ENCODE data around the gene ZFAND2B. TPM values are rescaled to one million over a fixed set of nuclear protein-coding genes. Genes with fewer than 3 reads are reported as not detected.

ZFAND2B gene
- total RNA-seq, 1 experiment from 2014 or later: 24.1 TPM

Other genes starting within 250 kb of the ZFAND2B start
- 2.3 to 4.7 TPM (median 3.8 TPM) in 5 replicates for gene CDK5R2, start 247.1 kb upstream of the ZFAND2B start, total RNA-seq (2022; extraction: Qiagen RNA extraction; ENCODE audit: low read depth)
- gene FEV, start 221.6 kb upstream of the ZFAND2B start, total RNA-seq (2022; extraction: Qiagen RNA extraction; ENCODE audit: low read depth): not detected in 5 replicates
- not detected in 5 replicates for gene CRYBA2, start 213.4 kb upstream of the ZFAND2B start, total RNA-seq (2022; extraction: Qiagen RNA extraction; ENCODE audit: low read depth)
- gene CFAP65, start 165.3 kb upstream of the ZFAND2B start, total RNA-seq (2022; extraction: Qiagen RNA extraction; ENCODE audit: low read depth): 0.11 to 0.23 TPM (median 0.18 TPM) in 5 replicates
- 0.25 to 0.47 TPM (median 0.37 TPM) in 4 of 5 replicates, not detected in the other for gene IHH, start 145.9 kb upstream of the ZFAND2B start, total RNA-seq (2022; extraction: Qiagen RNA extraction; ENCODE audit: low read depth)
- gene NHEJ1, start 46.0 kb upstream of the ZFAND2B start, total RNA-seq (2022; extraction: Qiagen RNA extraction; ENCODE audit: low read depth): 14.2 to 16.2 TPM (median 15.2 TPM) in 5 replicates
- gene SLC23A3, start 36.8 kb upstream of the ZFAND2B start, total RNA-seq (2022; extraction: Qiagen RNA extraction; ENCODE audit: low read depth): 0.28 to 0.80 TPM (median 0.46 TPM) in 5 replicates
- 32.1 to 55.5 TPM (median 46.5 TPM) in 5 replicates for gene CNPPD1, start 29.9 kb upstream of the ZFAND2B start, total RNA-seq (2022; extraction: Qiagen RNA extraction; ENCODE audit: low read depth)
- gene RETREG2, start 28.5 kb upstream of the ZFAND2B start, total RNA-seq (2022; extraction: Qiagen RNA extraction; ENCODE audit: low read depth): 53.9 to 88.2 TPM (median 84.2 TPM) in 5 replicates
- gene ABCB6, start 12.2 kb downstream of the ZFAND2B start, total RNA-seq (2022; extraction: Qiagen RNA extraction; ENCODE audit: low read depth): 23.6 to 35.5 TPM (median 32.1 TPM) in 5 replicates
- gene ATG9A, start 22.9 kb downstream of the ZFAND2B start, total RNA-seq (2022; extraction: Qiagen RNA extraction; ENCODE audit: low read depth): 30.5 to 48.5 TPM (median 47.1 TPM) in 5 replicates
- 16.7 to 21.8 TPM (median 20.0 TPM) in 5 replicates for gene ANKZF1, start 23.0 kb downstream of the ZFAND2B start, total RNA-seq (2022; extraction: Qiagen RNA extraction; ENCODE audit: low read depth)
- gene GLB1L, start 38.7 kb downstream of the ZFAND2B start, total RNA-seq (2022; extraction: Qiagen RNA extraction; ENCODE audit: low read depth): 5.3 to 9.7 TPM (median 6.5 TPM) in 5 replicates
- 23.4 to 34.2 TPM (median 27.8 TPM) in 5 replicates for gene STK16, start 38.7 kb downstream of the ZFAND2B start, total RNA-seq (2022; extraction: Qiagen RNA extraction; ENCODE audit: low read depth)
- gene TUBA4B, start 46.5 kb downstream of the ZFAND2B start, total RNA-seq (2022; extraction: Qiagen RNA extraction; ENCODE audit: low read depth): 0.26 to 0.33 TPM (median 0.27 TPM) in 3 of 5 replicates, not detected in the others
- 299 to 359 TPM (median 345 TPM) in 5 replicates for gene TUBA4A, start 47.1 kb downstream of the ZFAND2B start, total RNA-seq (2022; extraction: Qiagen RNA extraction; ENCODE audit: low read depth)
- gene DNAJB2, start 72.6 kb downstream of the ZFAND2B start, total RNA-seq (2022; extraction: Qiagen RNA extraction; ENCODE audit: low read depth): 28.6 to 57.4 TPM (median 45.2 TPM) in 5 replicates
- 1.1 to 1.8 TPM (median 1.4 TPM) in 5 replicates for gene PTPRN, start 102.6 kb downstream of the ZFAND2B start, total RNA-seq (2022; extraction: Qiagen RNA extraction; ENCODE audit: low read depth)
- gene RESP18, start 126.0 kb downstream of the ZFAND2B start, total RNA-seq (2022; extraction: Qiagen RNA extraction; ENCODE audit: low read depth): not detected in 5 replicates
- 51.7 to 64.3 TPM (median 58.3 TPM) in 5 replicates for gene DNPEP, start 181.1 kb downstream of the ZFAND2B start, total RNA-seq (2022; extraction: Qiagen RNA extraction; ENCODE audit: low read depth)
- 0.18 to 0.51 TPM (median 0.40 TPM) in 3 of 5 replicates, not detected in the others for gene DES, start 211.6 kb downstream of the ZFAND2B start, total RNA-seq (2022; extraction: Qiagen RNA extraction; ENCODE audit: low read depth)
- gene SPEG, start 228.1 kb downstream of the ZFAND2B start, total RNA-seq (2022; extraction: Qiagen RNA extraction; ENCODE audit: low read depth): 5.1 to 10.4 TPM (median 6.9 TPM) in 5 replicates